Spinal cord (tissue), 10 donors: ENCODE results near the gene SNX11. TPM values are rescaled to one million over a fixed set of nuclear protein-coding genes. Genes with fewer than 3 reads are reported as not detected.
A peak's percentile ranks its signal among the peaks of the same experiment; 100 is the strongest.

ENCODE experiments used
- DNase-seq, 6 donors: peaks; one replicate each; pipeline versions ENCODE4 v3.0.0 to v3.0.0-alpha.2; 2013 to 2015; ENCODE audit warnings: low spot score in 6 of 6, low read depth in 4 of 6
- H3K27ac ChIP-seq: one replicate; pipeline ENCODE4 v1.5.1; 2013; ENCODE audit warnings: low read depth, low read length, control low read depth
- H3K27me3 ChIP-seq: one replicate; pipeline ENCODE4 v1.6.1; 2013; ENCODE audit warnings: low read length; ENCODE audit not compliant: control insufficient read depth, insufficient read depth
- H3K36me3 ChIP-seq: one replicate; pipeline ENCODE4 v1.6.1; 2013; ENCODE audit warnings: low read length; ENCODE audit not compliant: control insufficient read depth, insufficient read depth
- H3K4me1 ChIP-seq: one replicate; pipeline ENCODE4 v1.6.1; 2013; ENCODE audit warnings: low read length; ENCODE audit not compliant: control insufficient read depth, insufficient read depth
- H3K4me3 ChIP-seq: one replicate; pipeline ENCODE4 v1.5.1; 2013; ENCODE audit warnings: low read depth, low read length, control low read depth
- H3K9me3 ChIP-seq: one replicate; pipeline ENCODE4 v1.6.1; 2013; ENCODE audit warnings: low read length; ENCODE audit not compliant: control insufficient read depth, insufficient read depth
- WGBS: methylation state at CpG from one replicate; pipeline ENCODE4 v1.1.5; 2013; ENCODE audit warnings: missing lambda C conversion rate; ENCODE audit not compliant: insufficient coverage; 5-methylcytosine and 5-hydroxymethylcytosine counted together
- polyA plus RNA-seq, 2 donors: library from polyadenylated mRNA; unstranded; fragments of 120-200 nt; gene quantifications; one replicate each; pipeline ENCODE4 v1.2.1, GENCODE V29; 2013; ENCODE audit not compliant: insufficient read length in 2 of 2
- total RNA-seq, 2 donors: library from RNA; depleted of rRNA in 1 of 2; stranded (reverse); fragments of 120-200 nt in 1 of 2; fragments of >200 nt in 1 of 2; gene quantifications; one replicate each; pipeline versions ENCODE4 v1.2.3 to v1.2.4, GENCODE V29; 2013 to 2014
- donor health status: healthy.

Gene SNX11
- total and polyA plus RNA-seq, 4 donors, result 13.4 to 30.0 (median 21.2) TPM

GRCh38 chr17:48127371-48128051 lies 19.9 kb downstream of the SNX11 start:
- peak in 2 of 6 donors; percentile 67 to 73 for DNase-seq
- Histone ChIP-seq H3K36me3 (peaks cover 8% of the 10 kb centered on the region), H3K9me3 (no peaks in the 10 kb centered on the region), H3K4me1 (peaks cover 34% of the 10 kb centered on the region), H3K4me3 (no peak overlapping the region), H3K27me3 (no peaks in the 10 kb centered on the region), H3K27ac (no peak overlapping the region)
- WGBS, result 34% methylated on average over 9 of the region's 9 CpGs

DNA sequence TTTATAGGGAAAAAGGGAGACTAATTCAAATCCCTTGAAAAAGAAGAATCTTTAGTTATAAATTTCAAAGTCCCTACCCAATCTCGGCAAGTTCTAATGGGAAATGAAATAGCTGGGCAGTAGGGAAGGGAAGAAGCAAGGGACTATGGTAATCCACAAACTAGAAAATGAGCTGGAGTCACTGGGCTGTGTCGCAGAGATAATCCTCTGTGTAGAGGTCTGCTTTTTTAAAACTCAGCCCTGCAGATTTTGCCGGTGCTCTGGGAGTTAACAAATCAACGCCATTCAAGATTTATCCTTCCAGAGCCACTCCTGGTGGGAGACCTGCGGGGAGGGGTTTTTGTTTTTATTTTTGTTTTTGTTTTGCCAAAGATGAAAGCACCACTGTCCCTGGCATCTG lies 20.8 kb downstream of the SNX11 start:
- H3K27ac ChIP-seq, result no peak overlapping the region
- peak in 1 of 6 donors; percentile 57 for DNase-seq
- peaks cover 4% of the 10 kb centered on the region for H3K36me3 ChIP-seq
- H3K4me3 ChIP-seq, result no peak overlapping the region
- H3K9me3 ChIP-seq, result no peaks in the 10 kb centered on the region
- WGBS, result no CpG with 5 or more reads among the region's 5 CpGs
- H3K4me1 ChIP-seq, result peaks cover 26% of the 10 kb centered on the region
- H3K27me3 ChIP-seq, result no peaks in the 10 kb centered on the region

DNA sequence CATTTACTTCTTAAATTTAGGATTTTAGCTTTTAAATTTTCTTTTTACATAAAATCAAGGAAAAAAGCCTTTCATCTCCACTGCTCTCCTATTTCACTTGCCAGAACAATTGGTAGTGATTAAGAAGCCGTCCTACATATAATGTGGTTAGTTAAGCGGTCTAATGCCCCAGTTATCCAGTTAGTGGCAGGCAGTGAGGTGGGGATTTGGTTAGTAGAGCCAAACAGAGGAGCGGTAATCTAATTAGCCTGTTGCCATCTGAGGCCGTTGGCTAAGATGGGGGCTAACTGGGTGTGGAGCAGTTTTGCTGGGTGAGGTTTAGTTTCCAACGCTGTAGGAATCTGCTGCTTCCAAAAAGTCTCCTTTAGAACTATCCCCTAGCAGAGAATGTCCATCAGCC lies 22.4 kb downstream of the SNX11 start:
- 82% methylated on average over 2 of the region's 5 CpGs for WGBS
- Histone ChIP-seq H3K27me3 (no peaks in the 10 kb centered on the region), H3K9me3 (no peaks in the 10 kb centered on the region), H3K4me1 (peaks cover 22% of the 10 kb centered on the region), H3K36me3 (peaks cover 4% of the 10 kb centered on the region), H3K4me3 (no peak overlapping the region), H3K27ac (no peak overlapping the region)
- no peak for DNase-seq

- Histone ChIP-seq H3K9me3 (no peaks in the 10 kb centered on the region), H3K27me3 (no peaks in the 10 kb centered on the region), H3K27ac (no peak overlapping the region), H3K36me3 (peaks cover 4% of the 10 kb centered on the region), H3K4me3 (no peak overlapping the region), H3K4me1 (peaks cover 16% of the 10 kb centered on the region)
- peak in 2 of 6 donors; percentile 89 to 96 for DNase-seq
- no CpG with 5 or more reads among the region's 4 CpGs for WGBS
These were observed 23.8 kb downstream of the SNX11 start for GRCh38 chr17:48131216-48131824.

GRCh38 chr17:48132385-48132784 lies 24.8 kb downstream of the SNX11 start:
- whole genome bisulfite sequencing, result 92% methylated on average over 4 of the region's 5 CpGs
- H3K27me3 ChIP-seq, result no peaks in the 10 kb centered on the region

GRCh38 chr17:48134912-48135480 lies 27.4 kb downstream of the SNX11 start:
- Histone ChIP-seq H3K27me3 (no peaks in the 10 kb centered on the region), H3K36me3 (no peaks in the 10 kb centered on the region), H3K9me3 (no peaks in the 10 kb centered on the region), H3K4me1 (peaks cover 6% of the 10 kb centered on the region), H3K4me3 (no peak overlapping the region), H3K27ac (no peak overlapping the region)
- DNase-seq, result peak in 1 of 6 donors; percentile 48
- no CpG with 5 or more reads among the region's 3 CpGs for WGBS

More at GRCh38 chr17:48132385-48132784, 24.8 kb downstream of the SNX11 start:
- H3K27ac ChIP-seq, result no peak overlapping the region
- H3K36me3 ChIP-seq, result peaks cover 4% of the 10 kb centered on the region
- H3K4me1 ChIP-seq, result peaks cover 12% of the 10 kb centered on the region
- H3K4me3 ChIP-seq, result no peak overlapping the region
- DNase-seq, result no peak
- H3K9me3 ChIP-seq, result no peaks in the 10 kb centered on the region

- Histone ChIP-seq H3K36me3 (no peaks in the 10 kb centered on the region), H3K27me3 (no peaks in the 10 kb centered on the region), H3K4me1 (no peaks in the 10 kb centered on the region), H3K9me3 (no peaks in the 10 kb centered on the region), H3K27ac (no peak overlapping the region), H3K4me3 (no peak overlapping the region)
- no CpG with 5 or more reads among the region's 1 CpG for WGBS
- no peak for DNase-seq
These were observed 30.1 kb downstream of the SNX11 start for GRCh38 chr17:48137656-48138055.

GRCh38 chr17:48139944-48140343 lies 32.4 kb downstream of the SNX11 start:
- DNase-seq, result no peak
- 72% methylated on average over 2 of the region's 2 CpGs for WGBS
- Histone ChIP-seq H3K27ac (no peak overlapping the region), H3K36me3 (no peaks in the 10 kb centered on the region), H3K4me3 (no peak overlapping the region), H3K4me1 (peaks cover 6% of the 10 kb centered on the region), H3K27me3 (no peaks in the 10 kb centered on the region), H3K9me3 (no peaks in the 10 kb centered on the region)

DNA sequence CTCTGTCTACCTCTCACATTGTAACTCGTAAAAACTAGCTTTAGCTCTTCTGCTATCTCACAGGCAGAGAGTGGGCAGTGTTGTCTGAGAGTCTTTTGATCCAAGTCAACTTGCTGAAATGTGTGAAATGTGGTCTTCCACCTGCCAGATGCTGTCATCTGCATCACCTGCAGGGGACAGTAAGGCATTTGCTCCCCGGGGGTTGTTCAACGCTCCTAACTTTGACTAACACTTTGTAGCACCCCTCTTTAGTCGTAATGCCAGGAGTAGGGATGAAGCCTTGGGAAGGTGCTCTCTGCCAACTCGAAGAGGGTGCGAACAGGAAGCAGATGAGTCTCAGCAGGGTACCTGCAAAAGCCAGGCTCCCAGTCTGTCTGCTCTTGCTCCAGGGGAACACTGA lies 36.1 kb downstream of the SNX11 start:
- no peaks in the 10 kb centered on the region for H3K9me3 ChIP-seq
- no peak for DNase-seq
- WGBS, result 8% methylated on average over 2 of the region's 6 CpGs
- no peak overlapping the region for H3K27ac ChIP-seq
- no peak overlapping the region for H3K4me3 ChIP-seq
- H3K4me1 ChIP-seq, result peaks cover 21% of the 10 kb centered on the region
- H3K36me3 ChIP-seq, result no peaks in the 10 kb centered on the region
- H3K27me3 ChIP-seq, result no peaks in the 10 kb centered on the region

- H3K4me1 ChIP-seq, result peaks cover 24% of the 10 kb centered on the region
- no CpG with 5 or more reads among the region's 8 CpGs for WGBS
- no peak overlapping the region for H3K4me3 ChIP-seq
- no peaks in the 10 kb centered on the region for H3K9me3 ChIP-seq
- peak in 1 of 6 donors; percentile 96 for DNase-seq
- H3K36me3 ChIP-seq, result no peaks in the 10 kb centered on the region
- H3K27ac ChIP-seq, result no peak overlapping the region
- peaks cover 3% of the 10 kb centered on the region for H3K27me3 ChIP-seq
These were observed 36.7 kb downstream of the SNX11 start for GRCh38 chr17:48144231-48144630.
